ENCODE measurements around the gene IL21R. TPM values are rescaled to one million over a fixed set of nuclear protein-coding genes. Genes with fewer than 3 reads are reported as not detected.

Gene IL21R
- total and polyA plus RNA-seq, 3 donors from 2014 or later = 0.31 to 2.3 (median 0.87) TPM

DNA sequence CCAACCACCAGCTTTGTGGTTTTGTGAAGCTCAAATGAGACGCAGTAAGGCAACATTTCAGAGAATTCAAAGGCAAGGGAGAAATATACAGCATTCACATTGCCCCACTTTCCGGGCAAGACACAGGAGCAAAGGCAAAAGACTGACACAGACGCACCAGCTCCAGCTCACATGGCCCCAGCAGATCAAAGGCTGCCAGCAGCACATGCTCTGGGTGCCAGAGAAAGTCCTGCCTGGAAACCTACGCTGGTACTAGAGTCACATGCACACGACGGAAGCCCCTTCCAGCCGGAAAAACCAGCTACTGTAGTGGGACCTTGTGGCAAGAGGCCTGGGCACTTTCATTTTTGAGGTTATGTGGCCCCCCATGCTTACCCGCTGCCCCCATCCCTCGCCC is 97.7 kb downstream of the IL21R start:
- 81 to 93% methylated on average over 9 of the region's 9 CpGs for WGBS, 2 donors
- TF ChIP-seq POLR2A (IDR thresholded peaks at IDR 0.05) = no peak
- TF ChIP-seq, protein P1, sequence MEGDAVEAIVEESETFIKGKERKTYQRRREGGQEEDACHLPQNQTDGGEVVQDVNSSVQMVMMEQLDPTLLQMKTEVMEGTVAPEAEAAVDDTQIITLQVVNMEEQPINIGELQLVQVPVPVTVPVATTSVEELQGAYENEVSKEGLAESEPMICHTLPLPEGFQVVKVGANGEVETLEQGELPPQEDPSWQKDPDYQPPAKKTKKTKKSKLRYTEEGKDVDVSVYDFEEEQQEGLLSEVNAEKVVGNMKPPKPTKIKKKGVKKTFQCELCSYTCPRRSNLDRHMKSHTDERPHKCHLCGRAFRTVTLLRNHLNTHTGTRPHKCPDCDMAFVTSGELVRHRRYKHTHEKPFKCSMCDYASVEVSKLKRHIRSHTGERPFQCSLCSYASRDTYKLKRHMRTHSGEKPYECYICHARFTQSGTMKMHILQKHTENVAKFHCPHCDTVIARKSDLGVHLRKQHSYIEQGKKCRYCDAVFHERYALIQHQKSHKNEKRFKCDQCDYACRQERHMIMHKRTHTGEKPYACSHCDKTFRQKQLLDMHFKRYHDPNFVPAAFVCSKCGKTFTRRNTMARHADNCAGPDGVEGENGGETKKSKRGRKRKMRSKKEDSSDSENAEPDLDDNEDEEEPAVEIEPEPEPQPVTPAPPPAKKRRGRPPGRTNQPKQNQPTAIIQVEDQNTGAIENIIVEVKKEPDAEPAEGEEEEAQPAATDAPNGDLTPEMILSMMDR (IDR thresholded peaks at IDR 0.05) = no peak
- no peak overlapping the region for H3K4me3 ChIP-seq

DNA sequence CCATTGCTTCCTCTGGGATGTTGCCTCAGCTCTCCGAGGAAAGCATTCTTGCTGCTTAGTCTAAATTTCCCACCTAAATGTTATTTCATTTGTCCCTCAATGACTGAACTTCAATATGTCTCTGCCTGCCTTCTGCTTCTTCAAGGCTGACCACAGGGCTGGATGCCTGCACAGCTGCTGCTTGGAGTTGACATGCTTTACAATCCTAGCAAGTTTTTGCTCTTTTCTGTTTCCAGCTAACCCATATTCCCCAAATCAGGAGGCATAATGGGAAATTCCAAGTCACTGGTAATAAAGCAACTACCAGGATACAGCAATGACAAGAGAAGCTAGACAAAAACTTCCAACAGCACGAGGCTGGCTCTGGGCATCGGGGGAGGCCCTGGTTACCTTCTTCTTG is 98.8 kb downstream of the IL21R start:
- Histone ChIP-seq H3K9me3 (no peaks in the 10 kb centered on the region), H3K4me3 (no peak overlapping the region), H3K27me3 (no peaks in the 10 kb centered on the region), H3K27ac (no peak overlapping the region), H3K36me3 (ENCODE audit: low read depth, missing control alignments) (no peaks in the 10 kb centered on the region), H3K4me1 (no peaks in the 10 kb centered on the region)
- 87 to 88% methylated on average over 3 of the region's 3 CpGs for WGBS, 2 donors
- TF ChIP-seq, protein P1 (IDR thresholded peaks at IDR 0.05) = no peak
- no peak for TF ChIP-seq POLR2A (IDR thresholded peaks at IDR 0.05)
- intact Hi-C loops (cut with DNase I; ENCODE audit: low total_unique reads) = no loop called here
- DNase-seq = no peak

More for the DNA sequence above, 97.7 kb downstream of the IL21R start:
- Histone ChIP-seq H3K9me3 (no peaks in the 10 kb centered on the region), H3K36me3 (ENCODE audit: low read depth, missing control alignments) (no peaks in the 10 kb centered on the region), H3K27ac (no peak overlapping the region), H3K27me3 (no peaks in the 10 kb centered on the region), H3K4me1 (no peaks in the 10 kb centered on the region)
- intact Hi-C loops (cut with DNase I; ENCODE audit: low total_unique reads) = no loop called here
- DNase-seq = no peak

Other genes with a start within 250 kb of the IL21R start
- gene KDM8, start 198.6 kb upstream of the IL21R start, total RNA-seq = 10 to 100 TPM in 1 of 2 donors, 1 to 10 TPM in 1; 8.3 to 14.7 TPM
- 5.7 TPM for gene KDM8, start 198.6 kb upstream of the IL21R start, polyA plus RNA-seq (ENCODE audit: insufficient read depth, low read depth, low replicate concordance)
- gene NSMCE1, start 133.4 kb upstream of the IL21R start, total RNA-seq = 10 to 100 TPM; 58.1 to 71.1 TPM
- 135 TPM for gene NSMCE1, start 133.4 kb upstream of the IL21R start, polyA plus RNA-seq (ENCODE audit: insufficient read depth, low read depth, low replicate concordance)
- gene IL4R, start 88.2 kb upstream of the IL21R start, total RNA-seq = 10 to 100 TPM; 68.6 to 70.7 TPM
- 41.4 TPM for gene IL4R, start 88.2 kb upstream of the IL21R start, polyA plus RNA-seq (ENCODE audit: insufficient read depth, low read depth, low replicate concordance)
- 100 to 1,000 TPM; 129 to 154 TPM for gene GTF3C1, start 147.7 kb downstream of the IL21R start, total RNA-seq
- gene GTF3C1, start 147.7 kb downstream of the IL21R start, polyA plus RNA-seq (ENCODE audit: insufficient read depth, low read depth, low replicate concordance) = 85.7 TPM
- gene KATNIP, start 148.0 kb downstream of the IL21R start, total RNA-seq = 10 to 100 TPM; 48.6 to 80.2 TPM
- gene KATNIP, start 148.0 kb downstream of the IL21R start, polyA plus RNA-seq (ENCODE audit: insufficient read depth, low read depth, low replicate concordance) = 43.2 TPM